ENCODE data around the gene CDC42BPA.

Gene CDC42BPA

DNA sequence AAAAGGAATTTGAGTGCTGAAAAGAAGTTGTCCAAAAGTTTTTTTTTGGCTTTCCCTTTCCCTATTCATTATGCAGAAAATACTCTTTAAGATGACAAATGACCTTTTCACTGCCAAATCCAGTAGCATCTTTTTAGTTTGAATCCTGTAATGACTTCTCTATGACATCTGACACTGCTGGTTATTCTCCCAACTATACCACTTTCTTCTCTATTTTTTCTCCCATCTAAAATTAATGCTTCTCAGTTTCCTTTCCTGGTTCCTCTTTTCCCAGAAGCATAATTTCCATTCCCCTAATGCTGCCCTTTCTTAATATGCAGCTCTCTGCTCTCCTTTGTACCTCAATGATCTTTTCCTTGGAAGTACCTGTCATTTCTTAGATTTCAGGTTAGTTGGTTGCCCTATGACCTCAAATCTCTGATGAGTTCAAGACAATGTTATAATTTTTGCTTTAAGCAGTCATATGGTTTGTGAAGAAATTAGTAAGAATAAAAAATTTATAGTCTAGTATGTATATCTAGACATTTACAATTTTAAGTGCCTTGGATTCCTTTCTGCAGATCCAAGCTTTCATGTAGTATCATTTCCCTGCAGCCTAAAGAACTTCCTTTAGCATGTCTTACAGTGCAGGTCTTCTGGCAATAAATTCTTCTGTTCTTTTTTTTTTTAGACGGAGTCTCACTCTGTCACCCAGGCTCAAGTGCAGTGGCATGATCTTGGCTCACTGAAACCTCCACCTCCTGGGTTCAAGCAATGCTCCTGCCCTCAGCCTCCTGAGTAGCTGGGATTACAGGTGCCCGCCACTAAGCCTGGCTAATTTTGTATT is 150.8 kb downstream of the CDC42BPA start:
- H3K4me3 ChIP-seq (ENCODE audit: low read length), result no peak overlapping the region
- H3K27ac ChIP-seq (ENCODE audit: low read length), result no peak overlapping the region
- DNase-seq (ENCODE audit: low read depth, low spot score), result no peak
- no peaks in the 10 kb centered on the region for H3K36me3 ChIP-seq (ENCODE audit: control insufficient read depth, insufficient read depth, low read length)
- H3K9me3 ChIP-seq (ENCODE audit: control insufficient read depth, insufficient read depth, low read length), result no peaks in the 10 kb centered on the region
- H3K27me3 ChIP-seq (ENCODE audit: control insufficient read depth, insufficient read depth, low read length), result no peaks in the 10 kb centered on the region
- no CpG with 5 or more reads among the region's 2 CpGs for WGBS (ENCODE audit: insufficient coverage, insufficient read length)
- H3K4me1 ChIP-seq (ENCODE audit: control insufficient read depth, insufficient read depth, low read length), result no peaks in the 10 kb centered on the region

DNA sequence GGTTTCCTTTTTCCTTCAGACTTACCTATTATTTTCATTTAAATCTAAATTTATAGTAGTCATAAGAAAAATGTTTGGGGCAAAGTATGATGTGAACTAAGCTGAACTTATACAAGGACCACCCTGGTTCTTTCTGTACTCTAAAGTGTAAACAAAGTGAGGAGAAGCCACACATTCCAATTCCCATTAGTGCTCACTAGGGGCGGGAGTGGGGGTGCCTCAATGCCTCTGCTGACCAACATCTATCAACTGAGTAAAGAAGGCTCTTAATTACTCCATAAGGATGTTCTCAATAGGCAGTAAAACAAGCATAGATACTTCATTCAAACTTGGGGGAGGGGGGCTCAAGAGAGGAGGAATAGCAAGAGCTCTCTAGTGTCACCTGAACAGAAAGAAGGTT is 151.7 kb downstream of the CDC42BPA start:
- H3K27me3 ChIP-seq (ENCODE audit: control insufficient read depth, insufficient read depth, low read length), result no peaks in the 10 kb centered on the region
- H3K27ac ChIP-seq (ENCODE audit: low read length), result no peak overlapping the region
- H3K4me3 ChIP-seq (ENCODE audit: low read length), result no peak overlapping the region
- no peaks in the 10 kb centered on the region for H3K4me1 ChIP-seq (ENCODE audit: control insufficient read depth, insufficient read depth, low read length)
- DNase-seq (ENCODE audit: low read depth, low spot score), result no peak
- H3K36me3 ChIP-seq (ENCODE audit: control insufficient read depth, insufficient read depth, low read length), result no peaks in the 10 kb centered on the region
- no peaks in the 10 kb centered on the region for H3K9me3 ChIP-seq (ENCODE audit: control insufficient read depth, insufficient read depth, low read length)
- WGBS (ENCODE audit: insufficient coverage, insufficient read length), result no CpG with 5 or more reads among the region's 1 CpG

DNA sequence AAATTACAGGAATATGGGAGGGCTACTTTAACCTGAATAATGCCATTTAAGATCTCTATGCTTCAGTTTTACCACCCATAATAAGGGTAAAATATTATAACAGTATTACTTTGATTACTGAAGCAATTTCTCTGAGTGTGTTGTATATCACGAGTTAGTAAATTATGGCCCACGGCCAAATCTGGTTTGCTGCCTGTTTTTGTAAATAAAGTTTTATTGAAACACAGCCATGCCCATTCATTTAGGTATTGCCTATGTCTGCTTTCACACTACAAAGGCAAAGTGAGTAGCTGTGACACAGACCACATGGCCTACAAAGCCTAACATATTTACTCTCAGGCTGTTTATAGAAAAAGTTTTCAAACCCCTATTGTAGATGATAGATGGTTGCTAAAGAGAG is 156.8 kb downstream of the CDC42BPA start:
- Histone ChIP-seq H3K27ac (ENCODE audit: low read length) (no peak overlapping the region), H3K4me3 (ENCODE audit: low read length) (no peak overlapping the region), H3K9me3 (ENCODE audit: control insufficient read depth, insufficient read depth, low read length) (no peaks in the 10 kb centered on the region), H3K36me3 (ENCODE audit: control insufficient read depth, insufficient read depth, low read length) (no peaks in the 10 kb centered on the region; the same call in 1 of the 2 replicates), H3K4me1 (ENCODE audit: control insufficient read depth, insufficient read depth, low read length) (no peaks in the 10 kb centered on the region), H3K27me3 (ENCODE audit: control insufficient read depth, insufficient read depth, low read length) (no peaks in the 10 kb centered on the region)
- no peak for DNase-seq (ENCODE audit: low read depth, low spot score)
- WGBS (ENCODE audit: insufficient coverage, insufficient read length), result no CpG with 5 or more reads among the region's 2 CpGs

DNA sequence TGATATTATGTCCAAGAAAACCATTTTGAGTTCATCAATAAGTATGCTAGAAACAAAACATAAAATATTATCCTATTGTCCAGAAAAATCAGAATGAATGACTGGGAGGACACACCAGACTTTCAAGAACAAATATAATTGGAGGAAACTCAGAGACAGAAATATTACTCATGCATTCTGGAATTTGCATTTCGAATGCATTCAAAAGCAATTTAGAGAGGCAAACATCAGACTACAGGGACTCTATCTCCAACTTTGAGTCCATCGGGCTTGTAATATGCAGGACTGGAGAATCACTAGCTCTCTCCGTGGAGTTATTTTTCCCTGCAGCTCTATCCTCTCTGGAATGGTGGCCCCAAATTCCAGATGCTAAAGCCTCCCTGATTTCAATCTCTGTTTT is 161.8 kb downstream of the CDC42BPA start:
- Histone ChIP-seq H3K36me3 (ENCODE audit: control insufficient read depth, insufficient read depth, low read length) (no peaks in the 10 kb centered on the region; the same call in 1 of the 2 replicates), H3K27ac (ENCODE audit: low read length) (no peak overlapping the region), H3K27me3 (ENCODE audit: control insufficient read depth, insufficient read depth, low read length) (no peaks in the 10 kb centered on the region), H3K4me1 (ENCODE audit: control insufficient read depth, insufficient read depth, low read length) (no peaks in the 10 kb centered on the region), H3K4me3 (ENCODE audit: low read length) (no peak overlapping the region), H3K9me3 (ENCODE audit: control insufficient read depth, insufficient read depth, low read length) (no peaks in the 10 kb centered on the region)
- DNase-seq (ENCODE audit: low read depth, low spot score), result no peak
- no CpG with 5 or more reads among the region's 3 CpGs for WGBS (ENCODE audit: insufficient coverage, insufficient read length)

DNA sequence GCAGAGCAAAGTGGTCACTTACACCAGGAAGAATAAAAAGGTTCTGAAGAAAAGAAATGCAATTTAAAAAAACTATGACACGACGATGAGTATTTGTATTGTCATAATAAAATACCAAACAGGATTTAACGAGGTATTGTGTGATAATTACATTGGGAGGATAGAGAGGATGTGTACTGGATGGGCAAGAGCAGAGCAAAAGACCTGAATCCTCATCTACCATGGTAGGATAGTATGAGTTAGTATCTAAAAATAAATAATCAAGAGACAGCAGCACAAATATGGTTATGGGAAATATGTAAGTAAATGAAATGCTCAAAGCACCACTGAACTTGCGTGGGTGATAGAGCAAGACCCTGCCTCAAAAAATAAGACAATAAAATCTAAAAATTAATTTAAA is 162.6 kb downstream of the CDC42BPA start:
- Histone ChIP-seq H3K27ac (ENCODE audit: low read length) (no peak overlapping the region), H3K9me3 (ENCODE audit: control insufficient read depth, insufficient read depth, low read length) (no peaks in the 10 kb centered on the region), H3K27me3 (ENCODE audit: control insufficient read depth, insufficient read depth, low read length) (no peaks in the 10 kb centered on the region), H3K4me3 (ENCODE audit: low read length) (no peak overlapping the region), H3K4me1 (ENCODE audit: control insufficient read depth, insufficient read depth, low read length) (no peaks in the 10 kb centered on the region), H3K36me3 (ENCODE audit: control insufficient read depth, insufficient read depth, low read length) (no peaks in the 10 kb centered on the region; the same call in 1 of the 2 replicates)
- 100% methylated on average over 3 of the region's 4 CpGs for WGBS (ENCODE audit: insufficient coverage, insufficient read length)
- DNase-seq (ENCODE audit: low read depth, low spot score), result no peak

DNA sequence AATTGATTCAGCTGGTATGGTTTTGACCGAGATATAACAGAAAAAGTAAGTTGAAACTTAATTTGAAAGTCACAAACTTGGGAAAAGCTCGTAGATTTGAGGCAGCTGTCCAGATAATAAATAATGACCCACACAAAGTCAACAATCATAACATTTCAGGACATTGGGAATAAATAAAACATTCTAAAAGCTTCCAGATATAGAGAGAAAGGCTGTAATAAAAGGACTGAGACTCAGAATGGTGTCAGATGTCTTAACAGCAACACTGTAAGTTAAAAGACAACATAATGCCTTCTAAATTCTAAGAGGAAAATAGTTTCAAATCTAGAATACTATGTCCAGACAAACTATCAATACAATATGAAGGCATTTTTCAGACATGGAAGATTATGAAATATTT is 163.3 kb downstream of the CDC42BPA start:
- H3K9me3 ChIP-seq (ENCODE audit: control insufficient read depth, insufficient read depth, low read length), result no peaks in the 10 kb centered on the region

DNA sequence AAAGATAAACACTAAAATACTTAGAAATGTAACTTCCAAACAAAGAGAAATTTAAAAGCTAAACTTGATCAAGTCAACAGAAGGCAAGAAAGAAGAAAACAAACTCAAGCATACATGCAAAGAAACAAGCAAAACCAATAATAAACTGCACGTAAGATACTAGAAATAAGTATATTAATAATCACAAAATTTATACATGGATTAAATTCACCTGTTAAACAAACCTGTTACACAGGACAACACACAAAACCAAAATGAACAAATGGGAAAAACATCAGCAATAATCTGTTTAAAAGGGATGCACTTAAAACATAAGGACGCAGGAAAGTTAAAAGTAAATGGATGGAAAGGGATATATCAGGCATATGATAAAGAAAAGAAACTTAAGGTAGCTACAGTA is 165.8 kb downstream of the CDC42BPA start:
- Histone ChIP-seq H3K9me3 (ENCODE audit: control insufficient read depth, insufficient read depth, low read length) (no peaks in the 10 kb centered on the region), H3K27me3 (ENCODE audit: control insufficient read depth, insufficient read depth, low read length) (no peaks in the 10 kb centered on the region), H3K4me1 (ENCODE audit: control insufficient read depth, insufficient read depth, low read length) (no peaks in the 10 kb centered on the region), H3K27ac (ENCODE audit: low read length) (no peak overlapping the region), H3K4me3 (ENCODE audit: low read length) (no peak overlapping the region), H3K36me3 (ENCODE audit: control insufficient read depth, insufficient read depth, low read length) (no peaks in the 10 kb centered on the region)
- no peak for DNase-seq (ENCODE audit: low read depth, low spot score)
- no CpG with 5 or more reads among the region's 2 CpGs for WGBS (ENCODE audit: insufficient coverage, insufficient read length)

More for the DNA sequence above, 163.3 kb downstream of the CDC42BPA start:
- Histone ChIP-seq H3K4me3 (ENCODE audit: low read length) (no peak overlapping the region), H3K4me1 (ENCODE audit: control insufficient read depth, insufficient read depth, low read length) (no peaks in the 10 kb centered on the region), H3K27me3 (ENCODE audit: control insufficient read depth, insufficient read depth, low read length) (no peaks in the 10 kb centered on the region), H3K36me3 (ENCODE audit: control insufficient read depth, insufficient read depth, low read length) (no peaks in the 10 kb centered on the region; the same call in 1 of the 2 replicates), H3K27ac (ENCODE audit: low read length) (no peak overlapping the region)
- no CpG with 5 or more reads among the region's 2 CpGs for WGBS (ENCODE audit: insufficient coverage, insufficient read length)
- no peak for DNase-seq (ENCODE audit: low read depth, low spot score)

DNA sequence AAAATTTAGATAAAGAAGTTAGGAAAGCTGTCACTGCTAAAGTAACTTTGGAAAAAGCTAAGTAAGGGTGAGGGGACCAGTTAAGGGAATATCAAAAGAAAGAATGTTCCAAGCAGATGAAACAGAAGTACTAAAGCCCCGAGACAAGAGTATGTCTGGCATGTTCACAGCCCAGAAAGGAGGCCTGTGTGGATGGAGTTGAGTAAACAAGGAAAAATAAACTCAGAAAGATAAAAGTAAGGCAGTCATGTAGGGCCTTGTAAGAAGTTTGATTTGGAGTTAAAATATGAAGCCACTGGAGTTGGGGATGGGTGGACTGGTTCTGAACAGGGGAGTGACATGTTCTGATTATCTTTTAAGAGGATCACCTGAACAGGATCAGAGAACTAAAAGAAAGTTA is 177.9 kb downstream of the CDC42BPA start:
- no peaks in the 10 kb centered on the region for H3K27me3 ChIP-seq (ENCODE audit: control insufficient read depth, insufficient read depth, low read length)
- H3K4me1 ChIP-seq (ENCODE audit: control insufficient read depth, insufficient read depth, low read length), result no peaks in the 10 kb centered on the region; the same call in 1 of the 2 replicates
- no peak overlapping the region for H3K27ac ChIP-seq (ENCODE audit: low read length)
- no peak for DNase-seq (ENCODE audit: low read depth, low spot score)
- no peak overlapping the region for H3K4me3 ChIP-seq (ENCODE audit: low read length)
- H3K9me3 ChIP-seq (ENCODE audit: control insufficient read depth, insufficient read depth, low read length), result no peaks in the 10 kb centered on the region
- WGBS (ENCODE audit: insufficient coverage, insufficient read length), result no CpG with 5 or more reads among the region's 1 CpG
- H3K36me3 ChIP-seq (ENCODE audit: control insufficient read depth, insufficient read depth, low read length), result no peaks in the 10 kb centered on the region

DNA sequence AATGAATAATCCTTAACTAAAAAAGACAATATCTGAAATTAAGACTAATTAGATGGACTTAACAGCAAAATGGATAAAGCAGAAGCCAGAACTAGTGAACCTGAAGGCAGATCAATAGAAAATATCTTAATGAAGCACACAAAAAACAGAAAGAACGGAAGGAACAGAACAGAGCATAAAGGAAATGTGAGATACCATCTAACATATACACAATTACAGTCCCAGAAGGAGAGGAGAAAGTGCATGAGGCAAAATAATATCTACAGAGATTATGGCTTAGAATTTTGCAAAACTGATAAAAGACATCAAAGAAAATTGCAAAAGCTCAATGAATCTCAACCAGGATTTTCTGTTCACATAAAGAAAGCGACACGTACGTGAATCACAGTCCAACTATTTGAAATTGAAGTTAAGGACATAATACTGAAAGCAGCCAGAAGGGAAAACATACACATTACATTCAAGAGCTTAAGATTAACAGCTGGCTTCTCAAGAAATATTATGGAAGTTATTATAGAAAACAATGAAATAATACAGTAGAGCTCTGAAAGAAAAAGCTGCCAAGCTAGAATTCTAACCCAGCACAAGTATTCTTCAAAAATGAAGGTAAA is 182.0 kb downstream of the CDC42BPA start:
- WGBS (ENCODE audit: insufficient coverage, insufficient read length), result no CpG with 5 or more reads among the region's 4 CpGs
- no peak overlapping the region for H3K4me3 ChIP-seq (ENCODE audit: low read length)
- H3K36me3 ChIP-seq (ENCODE audit: control insufficient read depth, insufficient read depth, low read length), result no peaks in the 10 kb centered on the region
- H3K27me3 ChIP-seq (ENCODE audit: control insufficient read depth, insufficient read depth, low read length), result no peaks in the 10 kb centered on the region
- no peak overlapping the region for H3K27ac ChIP-seq (ENCODE audit: low read length)
- DNase-seq (ENCODE audit: low read depth, low spot score), result no peak
- no peaks in the 10 kb centered on the region; the same call in 1 of the 2 replicates for H3K4me1 ChIP-seq (ENCODE audit: control insufficient read depth, insufficient read depth, low read length)
- H3K9me3 ChIP-seq (ENCODE audit: control insufficient read depth, insufficient read depth, low read length), result no peaks in the 10 kb centered on the region

DNA sequence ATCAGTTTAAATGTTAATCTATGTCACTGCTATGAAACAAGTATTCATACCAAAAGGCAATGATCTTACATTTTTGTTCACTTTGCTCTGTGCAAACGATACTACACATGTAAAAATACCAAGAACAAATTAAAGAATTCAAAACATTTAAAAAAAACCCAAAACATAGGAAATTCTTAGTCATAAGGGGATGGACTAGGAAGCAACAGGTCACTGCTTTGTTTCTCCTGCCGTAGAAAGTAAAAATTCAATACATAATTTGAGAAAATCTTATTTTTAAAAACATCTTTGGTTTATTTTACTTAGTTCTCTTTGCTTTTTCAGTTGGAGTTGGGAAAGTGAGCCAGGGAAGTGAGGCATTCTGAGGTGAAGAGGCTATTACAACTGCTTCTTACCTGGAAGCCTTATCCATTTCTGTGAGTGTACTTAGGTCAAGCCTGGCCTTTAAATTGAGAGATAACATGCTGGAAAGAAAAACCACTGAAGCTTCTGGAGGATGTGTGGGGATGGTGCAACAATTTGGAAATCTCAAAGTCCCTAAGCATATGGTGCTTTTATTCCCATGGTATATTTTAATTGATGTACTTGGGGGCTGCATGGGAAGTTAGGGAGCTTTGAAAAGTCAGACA is 183.5 kb downstream of the CDC42BPA start:
- WGBS (ENCODE audit: insufficient coverage, insufficient read length), result no CpG with 5 or more reads among the region's 2 CpGs

More for the DNA sequence above, 183.5 kb downstream of the CDC42BPA start:
- no peak overlapping the region for H3K27ac ChIP-seq (ENCODE audit: low read length)
- H3K9me3 ChIP-seq (ENCODE audit: control insufficient read depth, insufficient read depth, low read length), result no peaks in the 10 kb centered on the region
- no peaks in the 10 kb centered on the region; the same call in 1 of the 2 replicates for H3K4me1 ChIP-seq (ENCODE audit: control insufficient read depth, insufficient read depth, low read length)
- no peak for DNase-seq (ENCODE audit: low read depth, low spot score)
- no peaks in the 10 kb centered on the region for H3K36me3 ChIP-seq (ENCODE audit: control insufficient read depth, insufficient read depth, low read length)
- no peak overlapping the region for H3K4me3 ChIP-seq (ENCODE audit: low read length)
- no peaks in the 10 kb centered on the region for H3K27me3 ChIP-seq (ENCODE audit: control insufficient read depth, insufficient read depth, low read length)
